ENCODE data around the gene CHTF18.

The CHTF18 gene

GRCh38 chr16:760545-761343 lies 27.7 kb upstream of the CHTF18 start, which contains the start of gene MSLN:
Gene MSLN (plus strand): TSS chr16:760734. CDS start chr16:762681, 1,947 bp downstream.
- DNase-seq (ENCODE audit: low spot score): no peak

GRCh38 chr16:761625-762513 lies 26.6 kb upstream of the CHTF18 start:
- DNase-seq (ENCODE audit: low spot score): no peak

- DNase-seq (ENCODE audit: low spot score): no peak
Measured at GRCh38 chr16:762595-763268, 25.7 kb upstream of the CHTF18 start.

- no peak for DNase-seq (ENCODE audit: low spot score)
Measured at GRCh38 chr16:763369-764183, 24.8 kb upstream of the CHTF18 start.

GRCh38 chr16:764184-764750 lies 24.2 kb upstream of the CHTF18 start:
- no peak for DNase-seq (ENCODE audit: low spot score)

GRCh38 chr16:764848-765487 lies 23.5 kb upstream of the CHTF18 start:
- DNase-seq (ENCODE audit: low spot score): no peak

- no peak for DNase-seq (ENCODE audit: low spot score)
Measured at GRCh38 chr16:765488-765865, 22.9 kb upstream of the CHTF18 start.

- DNase-seq (ENCODE audit: low spot score): no peak
Measured at GRCh38 chr16:766008-766819, 22.2 kb upstream of the CHTF18 start.

- no peak for DNase-seq (ENCODE audit: low spot score)
Measured at GRCh38 chr16:766820-767640, 21.4 kb upstream of the CHTF18 start.

GRCh38 chr16:767743-768235 lies 20.6 kb upstream of the CHTF18 start:
- no peak for DNase-seq (ENCODE audit: low spot score)

- no peak for DNase-seq (ENCODE audit: low spot score)
Measured at GRCh38 chr16:768428-768827, 20.0 kb upstream of the CHTF18 start.

GRCh38 chr16:769184-769784 lies 19.1 kb upstream of the CHTF18 start:
- DNase-seq (ENCODE audit: low spot score): no peak

GRCh38 chr16:769934-770333 lies 18.5 kb upstream of the CHTF18 start:
- no peak for DNase-seq (ENCODE audit: low spot score)

GRCh38 chr16:770411-770810 lies 18.0 kb upstream of the CHTF18 start:
- DNase-seq (ENCODE audit: low spot score): no peak

GRCh38 chr16:772959-773358 lies 15.5 kb upstream of the CHTF18 start:
- no peak for DNase-seq (ENCODE audit: low spot score)

- DNase-seq (ENCODE audit: low spot score): no peak
Measured at GRCh38 chr16:774086-775001, 14.1 kb upstream of the CHTF18 start.

GRCh38 chr16:775236-775796 lies 13.1 kb upstream of the CHTF18 start:
- no peak for DNase-seq (ENCODE audit: low spot score)
